ENCODE measurements around the gene ANTXR1. TPM values are rescaled to one million over a fixed set of nuclear protein-coding genes. Genes with fewer than 3 reads are reported as not detected.

Gene ANTXR1
- total RNA-seq, 1 donor from 2014 or later = 73.4 TPM

DNA sequence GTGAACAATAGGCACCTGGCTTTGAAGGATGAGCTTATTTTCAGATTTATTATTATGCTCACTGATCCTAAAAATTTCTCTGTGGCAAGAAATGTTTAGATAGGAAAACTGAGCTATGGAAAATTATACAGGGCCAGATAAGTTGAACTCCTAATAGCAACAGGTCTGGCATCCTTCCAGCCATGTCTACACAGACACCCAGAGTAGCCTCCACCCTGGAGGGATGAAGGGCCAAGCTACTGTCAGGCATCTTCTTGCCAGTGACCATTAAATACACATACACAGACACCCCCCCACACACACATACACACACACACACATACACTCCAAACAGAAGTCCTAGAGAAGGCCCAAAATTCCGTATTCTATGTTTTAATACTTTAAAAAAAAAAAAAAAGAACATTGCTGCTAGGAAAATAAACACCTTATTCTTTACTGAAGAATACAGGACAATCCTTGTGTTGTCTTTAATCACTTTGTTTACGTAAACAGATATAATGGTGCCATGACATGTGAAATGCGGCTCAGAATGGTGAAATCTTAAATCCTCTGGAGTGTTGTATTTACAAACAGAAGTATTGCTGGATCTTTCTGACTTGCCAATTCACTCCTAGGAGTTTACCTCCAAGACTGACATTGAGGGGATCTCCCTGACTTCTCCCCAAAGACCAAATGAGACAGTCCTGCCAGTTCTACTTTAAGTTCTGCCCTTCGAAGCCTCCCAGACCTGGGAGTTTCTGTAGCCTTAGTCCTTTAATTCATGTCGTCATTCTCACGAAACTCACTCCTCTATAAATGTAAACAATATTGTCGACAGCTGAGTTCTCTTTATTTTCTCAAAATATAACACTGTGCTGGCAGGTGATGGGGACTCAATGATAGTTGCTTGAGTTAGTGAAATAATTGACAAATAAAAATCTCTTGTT, 163.1 kb downstream of the ANTXR1 start:
- Mint-ChIP-seq H3K4me1 (ENCODE audit: low read depth) (peaks cover 1% of the 10 kb centered on the region), H3K36me3 (ENCODE audit: insufficient read depth) (peaks cover 5% of the 10 kb centered on the region), H3K9me3 (ENCODE audit: low read depth) (no peaks in the 10 kb centered on the region), H3K27ac (no peak overlapping the region), H3K4me3 (ENCODE audit: low read depth) (no peak overlapping the region), H3K27me3 (no peaks in the 10 kb centered on the region)
- TF ChIP-seq, protein P1, sequence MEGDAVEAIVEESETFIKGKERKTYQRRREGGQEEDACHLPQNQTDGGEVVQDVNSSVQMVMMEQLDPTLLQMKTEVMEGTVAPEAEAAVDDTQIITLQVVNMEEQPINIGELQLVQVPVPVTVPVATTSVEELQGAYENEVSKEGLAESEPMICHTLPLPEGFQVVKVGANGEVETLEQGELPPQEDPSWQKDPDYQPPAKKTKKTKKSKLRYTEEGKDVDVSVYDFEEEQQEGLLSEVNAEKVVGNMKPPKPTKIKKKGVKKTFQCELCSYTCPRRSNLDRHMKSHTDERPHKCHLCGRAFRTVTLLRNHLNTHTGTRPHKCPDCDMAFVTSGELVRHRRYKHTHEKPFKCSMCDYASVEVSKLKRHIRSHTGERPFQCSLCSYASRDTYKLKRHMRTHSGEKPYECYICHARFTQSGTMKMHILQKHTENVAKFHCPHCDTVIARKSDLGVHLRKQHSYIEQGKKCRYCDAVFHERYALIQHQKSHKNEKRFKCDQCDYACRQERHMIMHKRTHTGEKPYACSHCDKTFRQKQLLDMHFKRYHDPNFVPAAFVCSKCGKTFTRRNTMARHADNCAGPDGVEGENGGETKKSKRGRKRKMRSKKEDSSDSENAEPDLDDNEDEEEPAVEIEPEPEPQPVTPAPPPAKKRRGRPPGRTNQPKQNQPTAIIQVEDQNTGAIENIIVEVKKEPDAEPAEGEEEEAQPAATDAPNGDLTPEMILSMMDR (IDR thresholded peaks at IDR 0.05; ENCODE audit: unreplicated experiment) = no peak
- no peak for DNase-seq (ENCODE audit: low spot score, unreplicated experiment)

DNA sequence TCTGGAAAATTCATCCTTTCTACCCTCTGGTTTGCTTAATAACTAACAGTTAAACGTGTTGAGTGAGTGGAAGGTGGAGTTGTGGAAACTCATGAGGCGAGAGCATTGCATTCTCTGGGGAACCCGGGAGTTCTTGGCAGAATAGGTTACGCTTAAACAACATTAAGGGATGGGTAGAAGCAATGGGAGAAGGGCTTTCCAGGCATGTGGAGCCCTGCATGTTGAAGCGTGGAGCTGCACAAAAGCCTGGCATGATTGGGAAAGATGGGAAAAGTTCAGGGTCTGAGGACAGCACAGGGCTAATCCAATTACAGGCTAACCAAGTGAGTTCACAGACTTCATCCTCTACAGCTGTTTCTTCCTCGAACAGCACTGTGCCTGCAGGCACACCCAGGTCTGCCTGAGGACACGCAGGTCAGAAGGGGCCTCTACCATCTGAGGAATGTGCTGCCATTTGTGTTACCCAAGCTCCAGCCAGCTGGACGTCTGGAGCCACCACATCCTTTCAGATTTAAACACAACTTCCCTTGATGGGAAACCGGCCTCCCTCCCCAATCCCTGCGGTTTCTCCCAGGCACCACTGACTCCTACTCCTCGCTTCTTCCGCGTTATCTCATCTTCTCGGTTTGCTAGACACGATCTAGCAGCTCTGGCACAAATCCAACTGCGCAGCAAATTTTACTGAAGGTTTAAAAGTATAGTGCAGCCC, 164.2 kb downstream of the ANTXR1 start:
- TF ChIP-seq, protein P1 (IDR thresholded peaks at IDR 0.05; ENCODE audit: unreplicated experiment) = no peak
- Mint-ChIP-seq H3K9me3 (ENCODE audit: low read depth) (no peaks in the 10 kb centered on the region), H3K27me3 (no peaks in the 10 kb centered on the region), H3K27ac (no peak overlapping the region), H3K36me3 (ENCODE audit: insufficient read depth) (peaks cover 6% of the 10 kb centered on the region), H3K4me1 (ENCODE audit: low read depth) (peaks cover 1% of the 10 kb centered on the region), H3K4me3 (ENCODE audit: low read depth) (no peak overlapping the region)
- no peak for DNase-seq (ENCODE audit: low spot score, unreplicated experiment)

GRCh38 chr2:69177785-69178636, 165.0 kb downstream of the ANTXR1 start:
- peak; percentile 16 for DNase-seq (ENCODE audit: low spot score, unreplicated experiment)
- H3K27ac Mint-ChIP-seq = peak overlapping the region; percentile 43
- H3K36me3 Mint-ChIP-seq (ENCODE audit: insufficient read depth) = peaks cover 7% of the 10 kb centered on the region
- peak overlapping the region; percentile 16 for H3K4me3 Mint-ChIP-seq (ENCODE audit: low read depth)
- no peaks in the 10 kb centered on the region for H3K9me3 Mint-ChIP-seq (ENCODE audit: low read depth)
- no peaks in the 10 kb centered on the region for H3K27me3 Mint-ChIP-seq
- TF ChIP-seq, protein P1 (IDR thresholded peaks at IDR 0.05; ENCODE audit: unreplicated experiment) = no peak
- peaks cover 1% of the 10 kb centered on the region for H3K4me1 Mint-ChIP-seq (ENCODE audit: low read depth)

- no peak for DNase-seq (ENCODE audit: low spot score, unreplicated experiment)
- H3K27ac Mint-ChIP-seq = no peak overlapping the region
- H3K4me3 Mint-ChIP-seq (ENCODE audit: low read depth) = no peak overlapping the region
- peaks cover 1% of the 10 kb centered on the region for H3K4me1 Mint-ChIP-seq (ENCODE audit: low read depth)
- no peaks in the 10 kb centered on the region for H3K27me3 Mint-ChIP-seq
- TF ChIP-seq, protein P1 (IDR thresholded peaks at IDR 0.05; ENCODE audit: unreplicated experiment) = no peak
- H3K9me3 Mint-ChIP-seq (ENCODE audit: low read depth) = no peaks in the 10 kb centered on the region
- peaks cover 8% of the 10 kb centered on the region for H3K36me3 Mint-ChIP-seq (ENCODE audit: insufficient read depth)
Observed at GRCh38 chr2:69178756-69179155, 165.8 kb downstream of the ANTXR1 start.

DNA sequence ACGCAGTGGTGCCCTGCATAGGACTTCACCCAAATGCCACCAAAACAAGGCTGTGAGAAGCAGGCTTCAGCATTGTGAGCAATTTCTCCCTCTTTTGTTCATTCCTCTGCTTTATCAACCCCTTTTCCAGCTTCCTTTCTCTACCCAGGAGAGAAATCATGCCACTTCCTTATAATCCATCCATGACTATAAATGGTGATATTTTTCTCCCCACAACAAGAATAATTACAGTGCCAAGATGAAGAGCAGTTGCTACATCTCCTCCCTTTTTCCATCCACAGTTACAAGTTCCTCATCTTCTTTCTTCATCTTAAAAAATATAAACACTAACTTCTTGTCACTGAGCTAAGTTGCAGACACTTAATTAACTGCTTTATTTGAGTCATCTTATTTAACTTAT, 167.2 kb downstream of the ANTXR1 start:
- Mint-ChIP-seq H3K4me3 (ENCODE audit: low read depth) (no peak overlapping the region), H3K4me1 (ENCODE audit: low read depth) (peaks cover 1% of the 10 kb centered on the region), H3K27ac (no peak overlapping the region), H3K27me3 (no peaks in the 10 kb centered on the region), H3K36me3 (ENCODE audit: insufficient read depth) (peaks cover 8% of the 10 kb centered on the region), H3K9me3 (ENCODE audit: low read depth) (no peaks in the 10 kb centered on the region)
- DNase-seq (ENCODE audit: low spot score, unreplicated experiment) = no peak
- TF ChIP-seq, protein P1 (IDR thresholded peaks at IDR 0.05; ENCODE audit: unreplicated experiment) = no peak

Data from progenitor cell of endocrine pancreas (in vitro differentiated cells).